SJSA1 (cell line): Measurements from ENCODE around the gene CAMTA1. TPM values are rescaled to one million over a fixed set of nuclear protein-coding genes. Genes with fewer than 3 reads are reported as not detected.

Source experiments
- DNase-seq, 2 experiments: peaks; one replicate each; pipeline ENCODE4 v3.0.0-alpha.2; 2015 to 2020; ENCODE audit warnings: low spot score in 2 of 2, low read depth in 1 of 2
- H3K27ac ChIP-seq: fragments of 250-450 bp; sonication (Bioruptor Pico); 2 replicates; pipeline ENCODE4 v1.5.1; 2020; ENCODE audit warnings: mild to moderate bottlenecking, moderate library complexity
- H3K27me3 ChIP-seq: fragments of 250-450 bp; sonication (Bioruptor Pico); replicated peaks from 2 replicates; pipeline ENCODE4 v1.5.1; 2020; ENCODE audit warnings: mild to moderate bottlenecking, moderate library complexity
- H3K36me3 ChIP-seq: fragments of 250-450 bp; sonication (Bioruptor Pico); 2 replicates; pipeline ENCODE4 v1.5.1; 2020; ENCODE audit warnings: mild to moderate bottlenecking
- H3K4me1 ChIP-seq: fragments of 250-450 bp; sonication (Bioruptor Pico); replicated peaks from 2 replicates; pipeline ENCODE4 v1.6.1; 2021; ENCODE audit warnings: mild to moderate bottlenecking
- H3K4me3 ChIP-seq: fragments of 250-450 bp; sonication (Bioruptor Pico); 2 replicates; pipeline ENCODE4 v1.5.1; 2020; ENCODE audit warnings: mild to moderate bottlenecking
- H3K9me3 ChIP-seq: fragments of 250-450 bp; sonication (Bioruptor Pico); replicated peaks from 2 replicates; pipeline ENCODE4 v1.5.1; 2020; ENCODE audit warnings: mild to moderate bottlenecking
- total RNA-seq: library from RNA; depleted of rRNA; stranded (reverse); fragments of >200 nt; shearing (Covaris generic); gene quantifications from 2 replicates; pipeline ENCODE4 v1.2.3, GENCODE V29; 2014

The CAMTA1 gene
- total RNA-seq, 1 experiment from 2014 or later = 136 TPM

DNA sequence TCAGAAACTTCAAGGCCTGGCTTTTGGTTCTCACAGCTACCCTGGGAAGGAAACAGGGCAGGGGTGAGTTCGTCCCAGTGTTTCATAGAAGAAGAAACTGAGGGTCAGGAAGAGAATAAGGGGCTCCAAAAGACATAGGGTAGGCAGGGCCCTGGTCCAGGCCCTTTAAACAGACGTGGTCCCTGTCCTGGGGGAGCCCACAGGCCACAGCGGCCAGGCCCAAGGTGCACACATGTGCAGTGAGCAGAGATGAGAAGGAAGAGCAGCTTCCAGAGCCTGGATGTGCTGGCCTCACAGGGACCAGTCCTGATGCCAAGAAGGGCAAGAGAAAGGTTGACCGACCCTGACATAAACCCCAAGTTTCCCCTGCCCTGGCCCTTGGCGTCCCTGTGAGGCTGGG, 690.4 kb downstream of the CAMTA1 start:
- Histone ChIP-seq H3K27me3 (no peaks in the 10 kb centered on the region), H3K27ac (no peak overlapping the region), H3K9me3 (no peaks in the 10 kb centered on the region), H3K36me3 (no peaks in the 10 kb centered on the region), H3K4me1 (peaks cover 19% of the 10 kb centered on the region), H3K4me3 (no peak overlapping the region)
- DNase-seq = no peak

DNA sequence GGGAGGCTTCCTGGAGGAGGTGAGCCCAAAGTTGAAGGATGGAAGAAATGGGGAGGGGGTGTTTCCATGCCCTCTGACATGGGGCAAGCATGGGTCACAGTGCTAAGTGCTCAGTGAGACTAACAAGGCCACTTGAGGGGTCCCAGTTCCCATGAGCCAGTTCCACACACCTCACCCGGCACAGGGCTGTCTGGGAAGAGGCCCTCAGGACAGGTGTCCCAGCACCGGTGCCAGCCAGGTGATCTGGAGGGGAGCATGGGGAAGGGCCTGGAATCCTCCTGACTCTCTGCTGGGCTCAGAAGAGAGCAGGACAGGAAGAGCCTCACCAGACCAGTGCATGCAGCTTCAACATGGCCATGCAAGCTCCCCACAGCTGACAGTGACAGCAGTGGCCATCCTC, 691.1 kb downstream of the CAMTA1 start:
- DNase-seq = no peak
- Histone ChIP-seq H3K27ac (no peak overlapping the region), H3K9me3 (no peaks in the 10 kb centered on the region), H3K27me3 (no peaks in the 10 kb centered on the region), H3K4me3 (no peak overlapping the region), H3K36me3 (no peaks in the 10 kb centered on the region), H3K4me1 (peaks cover 12% of the 10 kb centered on the region)

DNA sequence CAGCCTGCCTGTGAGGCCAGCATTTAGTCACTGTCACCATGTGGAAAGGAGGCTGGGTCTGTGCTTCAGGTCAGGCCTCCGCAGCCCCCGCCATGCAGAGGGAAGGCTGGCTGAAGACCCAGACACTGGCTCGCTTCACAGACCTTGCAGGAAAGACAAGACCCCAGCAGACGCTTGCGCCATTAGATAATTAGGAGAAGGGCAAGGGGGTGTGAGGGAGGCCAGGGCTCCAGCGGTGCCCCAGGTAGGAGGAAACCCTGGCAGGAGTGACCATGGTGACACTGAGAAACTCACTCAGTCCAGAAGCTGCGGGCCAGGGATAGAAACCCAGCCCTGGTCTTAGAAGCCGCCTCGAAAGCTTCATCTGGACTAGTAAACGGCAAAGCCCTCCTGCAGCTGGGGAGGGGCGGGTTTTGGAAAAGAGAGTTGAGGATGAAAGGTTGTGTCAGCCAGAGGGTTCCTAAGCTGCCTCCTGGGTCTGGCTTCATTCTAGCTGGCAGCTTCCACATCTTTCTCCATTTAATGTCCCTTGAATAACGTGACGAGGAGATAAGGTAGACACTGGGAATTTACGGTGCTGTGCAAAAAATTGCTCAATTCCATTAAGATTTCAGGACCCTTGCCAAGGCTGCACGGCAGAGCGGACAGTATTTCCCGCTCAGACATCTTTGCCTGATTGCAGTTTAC, 691.8 kb downstream of the CAMTA1 start:
- Histone ChIP-seq H3K4me3 (no peak overlapping the region), H3K27ac (no peak overlapping the region), H3K4me1 (peaks cover 6% of the 10 kb centered on the region), H3K9me3 (no peaks in the 10 kb centered on the region), H3K36me3 (no peaks in the 10 kb centered on the region), H3K27me3 (no peaks in the 10 kb centered on the region)
- DNase-seq = no peak

DNA sequence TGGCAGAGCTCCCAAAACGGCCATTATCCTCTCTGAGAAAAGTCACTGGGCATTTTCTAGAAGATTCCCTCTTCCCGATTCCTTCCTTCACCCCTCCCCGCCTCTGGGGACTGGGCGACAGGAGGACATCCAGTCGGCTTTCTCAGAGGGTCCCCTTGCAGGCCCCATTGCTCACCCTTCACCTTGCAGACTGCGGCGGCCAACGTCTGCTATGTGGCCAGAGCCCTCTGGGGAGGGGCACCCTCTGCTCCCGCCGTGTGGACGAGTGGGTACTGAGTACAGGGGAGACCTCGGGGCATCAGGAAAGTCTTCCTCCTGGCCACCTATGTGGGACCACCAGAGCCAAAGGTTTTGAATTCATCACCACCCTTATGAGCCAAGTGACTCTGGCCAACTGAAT, 692.3 kb downstream of the CAMTA1 start:
- H3K4me3 ChIP-seq = no peak overlapping the region
- no peaks in the 10 kb centered on the region for H3K27me3 ChIP-seq
- H3K36me3 ChIP-seq = no peaks in the 10 kb centered on the region
- no peaks in the 10 kb centered on the region for H3K9me3 ChIP-seq
- peaks cover under 1% of the 10 kb centered on the region for H3K4me1 ChIP-seq
- H3K27ac ChIP-seq = no peak overlapping the region
- DNase-seq = no peak

DNA sequence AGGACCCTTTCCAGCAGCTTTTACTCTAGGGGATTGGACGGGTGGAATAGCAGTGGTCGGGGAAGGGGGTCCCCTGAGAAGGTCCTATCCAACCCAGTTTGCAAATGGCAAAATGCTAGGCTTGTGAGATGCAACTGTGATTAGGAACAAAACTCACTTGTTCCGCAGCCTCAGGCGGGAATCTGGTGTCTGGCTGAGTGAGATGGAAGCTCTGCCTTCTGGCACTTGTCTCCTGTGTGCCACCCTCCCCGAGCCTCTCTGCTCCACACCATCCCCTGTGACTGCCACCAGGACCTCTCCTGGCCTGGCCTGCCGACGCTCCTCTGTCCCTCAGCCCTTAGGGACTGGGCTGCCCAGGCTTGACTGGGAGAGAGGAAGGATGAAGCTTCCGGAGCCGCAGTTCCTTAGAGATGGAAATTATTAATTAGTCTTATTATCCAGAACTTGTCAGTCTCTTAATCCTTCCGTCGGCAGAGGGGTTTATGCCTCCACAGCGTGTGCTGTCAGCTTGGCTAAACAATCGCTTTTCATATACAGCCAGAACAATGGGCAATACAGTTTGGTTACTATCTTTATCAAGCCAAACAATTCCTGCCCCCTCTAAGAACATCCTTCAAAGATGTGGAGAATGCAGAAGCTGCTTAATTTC, 693.0 kb downstream of the CAMTA1 start:
- Histone ChIP-seq H3K4me3 (no peak overlapping the region), H3K27me3 (no peaks in the 10 kb centered on the region), H3K36me3 (no peaks in the 10 kb centered on the region), H3K4me1 (no peaks in the 10 kb centered on the region; the same call in 1 of the 2 replicates), H3K27ac (no peak overlapping the region), H3K9me3 (no peaks in the 10 kb centered on the region)
- no peak for DNase-seq

DNA sequence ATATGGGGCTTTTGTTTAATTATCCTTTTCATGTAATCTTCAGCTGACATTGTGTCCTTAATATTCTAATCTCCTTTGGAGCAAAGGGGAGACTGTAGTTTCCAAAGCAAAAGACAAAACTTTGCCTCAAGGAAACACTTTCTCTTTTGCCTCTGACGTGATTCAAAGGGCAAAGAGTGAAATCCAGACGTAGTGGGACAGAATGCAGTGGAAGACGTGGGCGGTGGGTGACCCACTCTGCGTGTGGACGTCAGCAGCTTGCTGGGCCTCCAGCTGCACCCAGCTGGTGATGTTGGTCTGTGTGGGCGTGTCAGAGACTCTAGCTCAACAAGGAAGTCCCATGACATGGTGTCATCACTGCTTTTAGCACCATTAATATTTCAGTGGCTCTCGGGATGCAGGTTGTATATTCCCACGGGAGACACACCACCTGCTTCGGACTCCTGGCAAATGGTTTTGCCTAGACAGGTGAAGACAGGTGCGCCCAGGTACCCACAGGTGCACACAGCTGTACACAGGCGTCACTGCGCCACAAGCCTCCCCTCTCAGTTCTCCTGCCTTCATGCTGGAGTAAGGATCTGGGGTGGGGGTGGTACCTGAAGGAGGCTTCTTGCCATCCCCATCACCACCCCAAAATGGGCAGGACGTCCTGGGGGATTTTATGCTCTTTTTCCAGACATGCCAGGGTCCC, 693.7 kb downstream of the CAMTA1 start:
- H3K36me3 ChIP-seq = no peaks in the 10 kb centered on the region
- 0 out of 2 replicates have a peak, but pooled peaks cover 2% of the 10 kb centered on the region for H3K27me3 ChIP-seq
- no peaks in the 10 kb centered on the region; the same call in 1 of the 2 replicates for H3K4me1 ChIP-seq
- H3K27ac ChIP-seq = no peak overlapping the region
- no peak overlapping the region for H3K4me3 ChIP-seq
- no peak for DNase-seq
- H3K9me3 ChIP-seq = no peaks in the 10 kb centered on the region

DNA sequence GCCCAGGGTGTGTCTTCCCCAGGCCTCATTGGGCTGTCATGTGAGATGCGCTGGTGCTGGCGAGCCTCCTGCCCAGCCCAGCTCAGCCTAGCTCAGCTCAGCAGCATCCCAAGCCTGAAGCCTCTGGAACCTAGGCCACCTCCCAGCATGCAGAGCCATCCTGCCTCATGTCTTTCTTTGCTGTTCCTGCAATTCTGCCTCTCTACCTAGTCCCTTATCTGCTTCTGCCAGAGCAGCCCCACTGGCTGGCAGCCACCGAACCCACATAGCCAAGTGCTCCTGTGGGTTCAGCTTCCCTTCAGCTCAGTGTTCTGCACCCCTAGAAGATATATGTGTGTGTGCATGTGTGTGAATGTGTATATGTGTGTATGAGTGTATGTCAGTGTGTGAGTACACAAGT, 694.3 kb downstream of the CAMTA1 start:
- Histone ChIP-seq H3K27me3 (0 out of 2 replicates have a peak, but pooled peaks cover 2% of the 10 kb centered on the region), H3K9me3 (no peaks in the 10 kb centered on the region), H3K4me1 (no peaks in the 10 kb centered on the region; the same call in 1 of the 2 replicates), H3K36me3 (no peaks in the 10 kb centered on the region), H3K27ac (no peak overlapping the region), H3K4me3 (no peak overlapping the region)
- no peak for DNase-seq

DNA sequence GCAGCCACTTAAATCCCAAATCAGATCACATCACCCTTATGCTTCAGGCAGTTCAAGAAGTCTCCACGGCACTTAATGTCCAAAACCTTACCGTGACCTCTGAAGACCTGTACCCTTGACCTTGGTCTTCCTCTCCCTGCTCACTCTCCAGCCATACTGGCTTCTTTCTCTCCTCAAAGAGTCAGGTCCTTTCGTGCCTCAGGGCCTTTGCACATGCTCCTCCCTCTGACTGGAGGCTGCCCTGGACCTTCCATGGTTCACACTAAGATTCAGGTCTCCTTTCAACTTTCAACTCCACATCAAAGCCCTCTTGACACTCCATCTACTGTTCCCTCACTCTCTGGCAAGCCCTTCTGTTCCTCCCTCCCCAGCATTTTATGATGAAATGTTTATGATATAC, 695.9 kb downstream of the CAMTA1 start:
- 0 out of 2 replicates have a peak, but pooled peaks cover 2% of the 10 kb centered on the region for H3K27me3 ChIP-seq
- no peak overlapping the region for H3K4me3 ChIP-seq
- no peaks in the 10 kb centered on the region; the same call in 1 of the 2 replicates for H3K4me1 ChIP-seq
- DNase-seq = no peak
- H3K27ac ChIP-seq = no peak overlapping the region
- H3K36me3 ChIP-seq = no peaks in the 10 kb centered on the region
- no peaks in the 10 kb centered on the region for H3K9me3 ChIP-seq

DNA sequence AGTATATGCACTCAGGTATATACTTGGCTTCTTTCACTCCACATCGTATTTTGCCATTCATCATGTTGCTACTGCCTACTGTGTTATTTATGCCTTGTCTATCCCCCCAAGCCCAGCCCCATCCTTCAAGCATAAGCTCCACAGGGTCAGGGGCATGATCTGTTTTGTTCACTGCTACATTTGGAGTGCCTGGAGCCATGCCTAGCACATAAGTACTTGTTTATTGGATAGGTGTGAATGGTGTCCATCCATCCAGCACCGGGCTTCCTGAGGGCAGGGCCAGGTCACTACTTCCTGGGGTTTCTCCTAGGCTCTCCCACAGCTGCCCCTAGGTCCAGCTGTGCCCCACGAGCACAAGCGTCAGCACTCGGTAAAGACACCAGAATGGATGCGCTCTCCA, 696.8 kb downstream of the CAMTA1 start:
- no peak overlapping the region for H3K27ac ChIP-seq
- 0 out of 2 replicates have a peak, but pooled peaks cover 2% of the 10 kb centered on the region for H3K27me3 ChIP-seq
- DNase-seq = no peak
- H3K4me1 ChIP-seq = no peaks in the 10 kb centered on the region; the same call in 1 of the 2 replicates
- no peak overlapping the region for H3K4me3 ChIP-seq
- no peaks in the 10 kb centered on the region for H3K36me3 ChIP-seq
- no peaks in the 10 kb centered on the region for H3K9me3 ChIP-seq

DNA sequence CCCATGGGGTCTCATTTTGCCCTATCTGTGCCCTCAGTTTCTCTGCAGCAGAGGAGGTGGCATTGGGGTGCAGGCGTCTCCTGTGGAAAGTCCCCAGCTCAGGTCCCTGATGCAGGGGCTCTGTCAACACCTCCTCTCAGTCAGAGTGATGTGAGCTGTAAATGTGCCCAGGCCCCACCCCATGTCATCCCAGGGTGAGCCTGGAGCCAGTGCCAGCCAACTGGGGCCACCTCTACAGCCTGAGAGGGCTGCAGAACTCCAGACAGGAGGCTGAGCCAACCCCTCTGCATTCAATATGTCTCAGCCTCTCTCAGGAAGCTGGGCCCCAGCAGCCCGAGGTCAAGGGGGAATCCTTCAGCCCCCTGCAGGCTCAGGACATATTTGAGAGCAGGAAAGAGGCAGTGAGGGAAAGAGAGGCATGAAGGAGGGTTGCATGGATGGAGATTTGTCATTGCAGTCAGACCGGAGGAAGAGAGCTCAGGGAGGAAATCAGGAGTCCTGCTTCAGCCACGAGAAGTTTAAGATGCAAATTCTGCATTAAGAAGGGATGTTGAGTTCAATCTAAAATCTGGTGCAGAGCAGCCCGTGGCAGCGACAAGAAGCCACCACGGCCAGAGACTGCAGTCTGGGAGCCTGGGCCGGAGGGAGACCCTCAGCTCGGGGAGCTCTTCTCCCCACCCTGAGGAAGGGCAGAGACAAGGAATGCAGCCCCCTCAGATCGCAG, 697.7 kb downstream of the CAMTA1 start:
- Histone ChIP-seq H3K27me3 (0 out of 2 replicates have a peak, but pooled peaks cover 2% of the 10 kb centered on the region), H3K4me3 (no peak overlapping the region), H3K9me3 (no peaks in the 10 kb centered on the region), H3K36me3 (no peaks in the 10 kb centered on the region), H3K27ac (no peak overlapping the region), H3K4me1 (no peaks in the 10 kb centered on the region; the same call in 1 of the 2 replicates)
- DNase-seq = no peak

DNA sequence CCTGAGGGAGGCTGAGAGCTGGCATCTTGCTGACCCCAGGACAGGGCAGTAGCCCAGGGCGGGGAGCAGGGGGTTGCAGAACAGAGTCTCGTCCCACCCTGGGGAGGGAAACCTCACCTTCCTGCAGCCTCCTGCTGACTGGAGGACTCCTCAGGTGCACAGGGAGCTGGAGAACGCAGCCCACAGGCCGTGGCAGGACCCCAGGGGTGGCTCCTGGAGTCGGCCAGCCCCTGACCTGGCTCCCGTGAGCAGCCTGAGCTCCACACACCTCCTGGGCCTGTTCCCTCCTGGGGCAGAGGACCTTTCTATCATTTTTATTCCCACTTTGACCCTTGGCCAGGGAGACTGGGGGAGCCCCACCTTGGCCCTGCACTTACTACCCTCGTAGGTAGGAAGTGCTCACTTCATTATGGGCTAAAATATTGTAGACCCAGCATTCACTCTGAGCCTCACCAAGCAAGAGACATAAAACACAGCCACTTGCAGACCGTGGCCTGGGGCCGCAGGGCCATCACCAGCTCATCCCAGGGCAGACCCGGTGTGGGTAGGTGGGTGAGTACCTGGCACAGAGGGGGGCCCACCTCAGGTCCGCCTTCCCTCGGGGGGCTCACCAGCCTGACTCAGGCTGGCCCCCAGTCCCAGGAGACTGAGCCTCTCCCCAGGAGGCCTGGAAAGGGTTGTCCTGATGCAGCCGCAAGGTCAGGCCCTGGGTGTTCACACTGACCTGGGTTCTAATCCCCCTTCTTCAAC, 698.6 kb downstream of the CAMTA1 start:
- Histone ChIP-seq H3K36me3 (no peaks in the 10 kb centered on the region), H3K27me3 (0 out of 2 replicates have a peak, but pooled peaks cover 2% of the 10 kb centered on the region), H3K4me1 (no peaks in the 10 kb centered on the region; the same call in 1 of the 2 replicates), H3K9me3 (no peaks in the 10 kb centered on the region), H3K27ac (no peak overlapping the region), H3K4me3 (no peak overlapping the region)
- DNase-seq = no peak

DNA sequence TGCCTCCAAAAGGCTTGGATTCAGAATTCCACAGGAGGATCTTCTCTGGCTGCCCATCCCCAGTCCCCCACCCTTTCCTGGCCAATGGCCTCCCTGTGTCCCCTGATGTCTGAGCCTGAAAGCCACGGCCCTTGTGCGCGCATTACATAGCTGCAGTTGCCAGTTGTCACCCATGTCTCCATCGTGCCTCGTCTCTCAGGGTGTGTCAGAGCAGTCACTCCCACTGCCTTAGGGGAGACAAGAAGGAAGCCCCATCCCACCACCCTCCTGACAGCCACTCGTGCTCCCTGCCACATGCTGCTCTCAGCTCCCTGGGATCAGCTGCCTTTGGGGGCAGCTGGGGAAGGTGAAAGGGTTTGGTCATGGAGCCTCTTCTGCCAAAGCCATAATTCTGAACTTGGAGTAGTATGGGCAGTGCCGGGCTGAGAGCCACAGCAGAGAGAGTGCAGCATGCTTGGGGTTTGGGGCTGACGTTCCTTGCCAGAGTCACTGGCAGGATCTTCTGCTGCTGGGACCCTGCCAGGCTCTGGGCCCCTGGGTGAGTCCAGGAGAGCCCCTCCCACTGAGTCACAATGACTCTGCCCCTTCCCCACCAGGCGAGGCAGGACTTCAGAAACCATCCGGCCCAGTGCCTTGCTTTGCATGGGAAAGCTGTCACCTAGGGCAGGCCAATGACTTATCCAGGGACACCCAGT, 700.0 kb downstream of the CAMTA1 start:
- no peaks in the 10 kb centered on the region for H3K36me3 ChIP-seq
- H3K4me3 ChIP-seq = no peak overlapping the region
- H3K9me3 ChIP-seq = no peaks in the 10 kb centered on the region
- DNase-seq = no peak
- no peaks in the 10 kb centered on the region for H3K4me1 ChIP-seq
- H3K27me3 ChIP-seq = 0 out of 2 replicates have a peak, but pooled peaks cover 2% of the 10 kb centered on the region
- H3K27ac ChIP-seq = no peak overlapping the region
